NOMO-1 treated with dmso at 0.1 percent for 144 hours (cell line): Measurements from ENCODE around the gene ARHGAP15.
A peak's percentile ranks its signal among the peaks of the same experiment; 100 is the strongest.

Experiments
- DNase-seq: peaks from one replicate; lab custom pipeline; 2025; ENCODE audit not compliant: unreplicated experiment; lab: John Stamatoyannopoulos, UW

The ARHGAP15 gene

GRCh38 chr2:143436951-143437350, 307.7 kb downstream of the ARHGAP15 start:
- DNase-seq = no peak

DNA sequence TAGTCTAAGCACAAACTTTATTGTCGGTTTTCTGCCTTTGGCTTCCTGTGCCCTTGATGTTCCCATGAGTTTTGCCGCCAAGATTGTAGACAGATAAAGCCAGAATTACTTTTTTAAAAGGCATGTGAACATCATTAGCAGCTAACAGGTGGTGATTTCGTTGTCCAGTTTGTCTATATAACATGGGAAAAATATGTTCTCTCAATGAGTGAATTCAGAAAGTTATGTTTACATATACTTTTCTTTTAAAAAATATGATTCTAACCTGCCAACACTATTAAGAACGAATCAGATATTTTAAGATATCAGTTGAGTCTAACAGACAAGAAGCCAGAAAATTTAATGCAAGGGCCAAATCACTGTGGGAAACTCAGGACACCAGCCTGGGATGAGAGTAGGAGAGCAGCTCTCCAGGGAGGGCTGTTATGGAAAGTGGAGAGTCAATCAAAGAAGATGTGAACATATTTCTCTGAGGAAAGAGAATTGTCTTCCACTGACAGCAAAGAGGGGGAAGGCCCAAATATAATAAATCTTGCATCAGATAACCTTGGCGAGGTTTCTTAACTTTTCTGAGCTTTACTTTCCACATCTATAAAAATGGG, 311.3 kb downstream of the ARHGAP15 start:
- DNase-seq = no peak

- no peak for DNase-seq
Observed at GRCh38 chr2:143442193-143442592, 313.0 kb downstream of the ARHGAP15 start.

GRCh38 chr2:143451642-143452281, 322.5 kb downstream of the ARHGAP15 start:
- DNase-seq = peak; percentile 63

- DNase-seq = no peak
Observed at GRCh38 chr2:143452817-143453451, 323.7 kb downstream of the ARHGAP15 start.

DNA sequence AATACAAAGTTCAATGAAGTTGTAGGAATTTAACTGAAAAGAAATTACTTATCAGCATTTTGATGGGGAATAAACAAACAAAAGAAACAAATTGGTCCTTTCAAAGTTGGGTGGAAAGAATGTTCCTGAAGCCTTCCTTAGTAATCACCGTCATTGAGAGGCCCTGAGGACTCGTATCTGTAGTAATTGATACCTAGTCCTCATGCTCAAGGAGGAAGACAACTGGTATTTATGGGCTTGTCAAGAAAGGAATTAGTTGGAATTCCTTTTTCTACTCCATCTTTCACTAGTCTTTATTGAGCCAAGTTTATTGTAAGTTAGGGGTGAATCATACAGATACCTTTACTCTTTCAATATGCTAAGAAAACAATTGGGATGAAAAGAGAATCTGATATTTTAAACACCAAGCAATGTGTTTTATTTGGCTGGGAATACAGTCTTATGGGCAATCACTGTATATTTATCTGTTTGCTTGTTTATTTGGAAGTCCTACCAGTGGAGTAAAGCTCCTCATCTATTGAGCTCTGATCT, 324.8 kb downstream of the ARHGAP15 start:
- no peak for DNase-seq

GRCh38 chr2:143455317-143455716, 326.1 kb downstream of the ARHGAP15 start:
- no peak for DNase-seq

GRCh38 chr2:143458258-143459190, 329.3 kb downstream of the ARHGAP15 start:
- DNase-seq = no peak

DNA sequence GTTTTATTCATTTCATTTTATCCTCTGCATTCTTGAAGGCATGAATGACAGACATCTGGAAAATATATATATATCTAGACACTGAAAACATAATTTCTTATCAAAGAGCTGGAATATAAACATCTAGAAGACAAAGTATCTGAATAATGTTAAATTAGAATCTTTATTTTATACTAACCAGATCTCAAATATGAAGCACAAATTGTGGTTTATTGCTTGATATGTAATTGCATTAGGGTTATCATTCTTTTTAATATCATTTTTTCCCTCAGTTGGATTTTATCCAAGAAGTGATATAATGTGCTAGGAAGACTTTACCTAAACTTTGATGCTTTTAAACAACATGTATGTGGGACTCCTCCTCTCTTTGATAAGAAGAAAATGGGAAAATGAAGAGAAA, 331.2 kb downstream of the ARHGAP15 start:
- no peak for DNase-seq

DNA sequence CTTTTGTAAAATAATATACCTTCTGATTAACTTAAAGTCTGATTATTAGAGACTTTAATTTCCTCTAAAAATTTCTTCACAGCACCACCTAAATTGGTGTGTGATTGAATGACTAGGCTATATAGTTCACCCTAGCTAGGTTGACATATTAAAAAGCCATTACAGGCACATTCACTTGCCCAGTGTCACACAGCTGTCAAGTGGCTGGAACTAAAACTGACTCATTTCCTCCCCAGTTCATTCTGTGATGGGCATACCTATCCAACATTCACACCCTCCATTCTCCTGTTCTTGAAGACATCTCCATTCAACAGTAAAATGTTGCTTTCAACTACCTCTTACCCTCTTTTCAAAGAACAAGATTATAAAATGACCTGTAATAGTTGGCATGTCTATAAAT, 334.5 kb downstream of the ARHGAP15 start:
- no peak for DNase-seq

- no peak for DNase-seq
Observed at GRCh38 chr2:143466391-143466790, 337.2 kb downstream of the ARHGAP15 start.

GRCh38 chr2:143467011-143467410, 337.8 kb downstream of the ARHGAP15 start:
- DNase-seq = no peak

GRCh38 chr2:143468341-143468888, 339.2 kb downstream of the ARHGAP15 start:
- DNase-seq = no peak

- DNase-seq = no peak
Observed at GRCh38 chr2:143469323-143469722, 340.1 kb downstream of the ARHGAP15 start.

DNA sequence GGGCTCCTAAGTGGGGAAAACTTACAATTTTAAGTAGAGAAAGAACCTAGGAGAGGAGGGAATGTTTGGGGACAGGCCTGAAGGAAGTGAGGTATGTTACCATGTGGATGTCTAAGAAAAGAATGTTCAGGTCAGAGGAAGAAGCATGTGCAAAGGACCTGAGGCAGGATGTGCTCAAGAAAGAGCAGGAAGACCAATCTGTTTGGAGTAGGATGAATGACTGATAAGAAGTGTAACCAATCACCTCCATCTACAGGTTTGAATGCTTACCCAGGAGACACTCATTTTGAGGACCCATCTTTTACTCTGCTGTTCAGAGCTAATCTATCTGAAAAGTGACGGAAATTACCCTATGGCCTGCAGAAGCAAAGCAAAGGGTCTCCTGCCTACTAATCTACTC, 342.3 kb downstream of the ARHGAP15 start:
- DNase-seq = no peak

- DNase-seq = no peak
Observed at GRCh38 chr2:143473216-143473615, 344.0 kb downstream of the ARHGAP15 start.

- DNase-seq = no peak
Observed at GRCh38 chr2:143473820-143474219, 344.6 kb downstream of the ARHGAP15 start.

DNA sequence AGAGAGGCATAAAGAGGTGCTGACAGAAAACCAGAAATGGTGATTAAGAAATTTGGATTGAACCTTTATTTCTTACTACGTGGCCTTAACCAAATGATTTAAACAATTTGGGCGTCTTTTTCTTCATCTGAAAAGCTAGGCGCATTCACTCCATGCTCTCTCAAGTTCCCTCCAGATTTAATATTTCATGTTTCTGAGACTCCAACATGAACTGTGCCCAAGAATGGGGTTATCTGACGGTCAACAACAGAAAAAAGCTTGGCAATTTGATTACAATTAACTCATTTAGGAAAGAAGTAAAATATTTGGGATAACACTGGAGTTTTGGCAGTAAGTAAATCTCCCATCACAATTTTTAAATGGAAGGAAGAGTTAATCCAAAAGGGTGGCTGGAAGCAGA, 345.4 kb downstream of the ARHGAP15 start:
- no peak for DNase-seq

DNA sequence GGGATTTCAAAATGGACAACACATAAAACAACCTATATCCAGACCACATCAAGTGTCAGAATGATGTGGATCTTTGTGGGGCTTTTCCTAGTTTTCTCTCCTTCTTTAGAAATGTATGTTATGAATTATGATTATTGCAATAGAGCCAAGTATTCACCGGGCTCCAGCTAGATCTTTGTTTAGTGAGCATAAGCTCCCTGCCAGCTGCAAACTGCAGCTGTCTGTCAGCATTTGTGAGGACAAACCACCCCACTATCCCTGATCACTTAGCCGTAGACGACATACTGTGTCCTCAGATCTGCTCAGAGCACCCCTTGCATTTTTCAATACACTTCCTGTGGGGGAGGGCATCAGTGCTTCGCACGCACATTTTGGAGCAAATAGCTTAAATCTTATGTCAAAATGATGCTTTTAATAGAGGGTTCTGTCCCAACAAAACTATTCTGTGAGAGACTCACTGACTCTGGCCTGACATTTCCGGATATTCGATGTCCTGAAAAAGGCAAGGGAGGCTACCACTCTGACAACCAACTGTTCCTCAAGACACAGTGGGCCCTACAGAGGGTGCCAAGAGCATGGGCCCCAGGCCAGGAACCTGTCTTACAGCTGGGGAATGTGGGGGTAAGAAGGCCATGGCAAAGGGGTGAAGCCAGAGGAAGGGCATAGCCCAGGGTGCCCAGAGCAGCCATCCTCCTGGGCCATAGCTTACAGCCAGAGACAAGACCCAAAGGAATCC, 346.0 kb downstream of the ARHGAP15 start:
- DNase-seq = no peak
